H9 (cell line): ENCODE results near the gene PPP3CA. TPM values are rescaled to one million over a fixed set of nuclear protein-coding genes. Genes with fewer than 3 reads are reported as not detected.

Source experiments
- DNase-seq: peaks from one replicate; pipeline ENCODE4 v3.0.0-alpha.2; 2017
- H2AFZ ChIP-seq: one replicate; pipeline ENCODE4 v1.6.1; 2013; ENCODE audit warnings: mild to moderate bottlenecking, low read length, control low read depth, moderate library complexity
- H2AK5ac ChIP-seq: 2 replicates; pipeline ENCODE4 v1.6.1; 2013; ENCODE audit warnings: low read length, control low read depth, mixed read lengths; ENCODE audit not compliant: insufficient read length
- H2BK120ac ChIP-seq: one replicate; pipeline ENCODE4 v1.6.1; 2013; ENCODE audit warnings: low read depth, mild to moderate bottlenecking, low read length, control low read depth, inconsistent platforms; ENCODE audit not compliant: poor library complexity, severe bottlenecking
- H2BK12ac ChIP-seq: 2 replicates; pipeline ENCODE4 v1.6.1; 2013; ENCODE audit warnings: low read length, control low read depth, mixed read lengths, low read depth; ENCODE audit not compliant: insufficient read length
- H2BK15ac ChIP-seq: 2 replicates; pipeline ENCODE4 v1.6.1; 2013; ENCODE audit warnings: low read depth, low read length, control low read depth
- H2BK20ac ChIP-seq: one replicate; pipeline ENCODE4 v1.6.1; 2013; ENCODE audit warnings: low read depth, mild to moderate bottlenecking, low read length, control low read depth, inconsistent platforms; ENCODE audit not compliant: poor library complexity, severe bottlenecking
- H2BK5ac ChIP-seq: 2 replicates; pipeline ENCODE4 v1.6.1; 2013; ENCODE audit warnings: low read length, control low read depth, mixed read lengths; ENCODE audit not compliant: insufficient read length
- H3K14ac ChIP-seq: 2 replicates; pipeline ENCODE4 v1.6.1; 2013; ENCODE audit warnings: low read length, control low read depth; ENCODE audit not compliant: insufficient read depth
- H3K18ac ChIP-seq: 2 replicates; pipeline ENCODE4 v1.6.1; 2013; ENCODE audit warnings: low read depth, mild to moderate bottlenecking, mixed read lengths, low read length, control low read depth; ENCODE audit not compliant: insufficient read length
- H3K23ac ChIP-seq: 2 replicates; pipeline ENCODE4 v1.6.1; 2013; ENCODE audit warnings: low read length, control low read depth, mixed read lengths, low read depth; ENCODE audit not compliant: insufficient read length
- H3K23me2 ChIP-seq: 2 replicates; pipeline ENCODE4 v1.6.1; 2013; ENCODE audit warnings: low read depth, mild to moderate bottlenecking, mixed read lengths, low read length, control low read depth; ENCODE audit not compliant: insufficient read length, poor library complexity, severe bottlenecking
- H3K27ac ChIP-seq: 2 replicates; pipeline ENCODE4 v1.5.1; 2013; ENCODE audit warnings: low read length, control low read depth, mixed read lengths, low read depth; ENCODE audit not compliant: insufficient read length
- H3K27me3 ChIP-seq: 2 replicates; pipeline ENCODE4 v1.6.1; 2013; ENCODE audit warnings: low read length, control low read depth, inconsistent platforms; ENCODE audit not compliant: insufficient read depth
- H3K4ac ChIP-seq: 2 replicates; pipeline ENCODE4 v1.6.1; 2013; ENCODE audit warnings: low read depth, mild to moderate bottlenecking, control low read depth, inconsistent platforms, low read length, moderate library complexity
- H3K4me1 ChIP-seq: 2 replicates; pipeline ENCODE4 v1.6.1; 2013; ENCODE audit warnings: low read length, control low read depth, inconsistent platforms; ENCODE audit not compliant: insufficient read depth
- H3K4me2 ChIP-seq: 2 replicates; pipeline ENCODE4 v1.6.1; 2013; ENCODE audit warnings: low read length, control low read depth, mixed read lengths; ENCODE audit not compliant: insufficient read length, insufficient read depth
- H3K56ac ChIP-seq: 2 replicates; pipeline ENCODE4 v1.6.1; 2013; ENCODE audit warnings: low read depth, mild to moderate bottlenecking, mixed read lengths, low read length, control low read depth; ENCODE audit not compliant: insufficient read length
- H3K79me1 ChIP-seq: 2 replicates; pipeline ENCODE4 v1.6.1; 2013; ENCODE audit warnings: low read depth, mild to moderate bottlenecking, moderate library complexity, low read length, control low read depth, inconsistent platforms; ENCODE audit not compliant: insufficient read depth, poor library complexity, severe bottlenecking
- H3K79me2 ChIP-seq: 2 replicates; pipeline ENCODE4 v1.6.1; 2013; ENCODE audit warnings: low read length, control low read depth, inconsistent platforms; ENCODE audit not compliant: insufficient read depth
- H3K9ac ChIP-seq: 2 replicates; pipeline ENCODE4 v1.6.1; 2013; ENCODE audit warnings: low read length, control low read depth, mixed read lengths; ENCODE audit not compliant: insufficient read length; ENCODE audit errors: extremely low read depth
- H3K9me3 ChIP-seq: one replicate; pipeline ENCODE4 v1.6.1; 2013; ENCODE audit warnings: low read depth, low read length, inconsistent platforms; ENCODE audit not compliant: control insufficient read depth
- H3T11ph ChIP-seq: one replicate; pipeline ENCODE4 v1.6.1; 2013; ENCODE audit warnings: mild to moderate bottlenecking, low read length, control low read depth, inconsistent platforms
- H4K20me1 ChIP-seq: one replicate; pipeline ENCODE4 v1.6.1; 2013; ENCODE audit not compliant: control insufficient read depth, insufficient read length, insufficient read depth
- H4K5ac ChIP-seq: 2 replicates; pipeline ENCODE4 v1.6.1; 2013; ENCODE audit warnings: low read depth, mild to moderate bottlenecking, mixed read lengths, low read length, control low read depth; ENCODE audit not compliant: insufficient read length
- H4K8ac ChIP-seq: replicated peaks from 2 replicates; pipeline ENCODE4 v1.6.1; 2013; ENCODE audit warnings: low read length, control low read depth, mixed read lengths, low read depth; ENCODE audit not compliant: insufficient read length
- H4K91ac ChIP-seq: 2 replicates; pipeline ENCODE4 v1.6.1; 2013; ENCODE audit warnings: low read depth, mild to moderate bottlenecking, moderate library complexity, mixed read lengths, low read length, control low read depth; ENCODE audit not compliant: insufficient read length
- H3K27ac Mint-ChIP-seq, 3 experiments: 2 replicates in 2 of 3; 3 replicates in 1 of 3; pipeline ENCODE4 v1.8.0; 2020 to 2021; ENCODE audit warnings: mixed read lengths in 3 of 3, mild to moderate bottlenecking in 1 of 3, moderate library complexity in 1 of 3
- H3K27me3 Mint-ChIP-seq: 2 replicates; pipeline ENCODE4 v1.8.0; 2021; ENCODE audit warnings: low read depth, mild to moderate bottlenecking, moderate library complexity, mixed read lengths
- H3K36me3 Mint-ChIP-seq, 3 experiments: 2 replicates in 2 of 3; 3 replicates in 1 of 3; pipeline ENCODE4 v1.8.0; 2020 to 2021; ENCODE audit warnings: low read depth in 3 of 3, mixed read lengths in 3 of 3; ENCODE audit not compliant: insufficient read depth in 1 of 3
- H3K4me1 Mint-ChIP-seq, 2 experiments: 2 replicates each; pipeline ENCODE4 v1.8.0; 2020; ENCODE audit warnings: mixed read lengths in 2 of 2
- H3K4me3 Mint-ChIP-seq, 2 experiments: 2 replicates in 1 of 2; 3 replicates in 1 of 2; pipeline ENCODE4 v1.8.0; 2020 to 2021; ENCODE audit warnings: mild to moderate bottlenecking in 2 of 2, mixed read lengths in 2 of 2, moderate library complexity in 1 of 2
- H3K9me3 Mint-ChIP-seq, 2 experiments: 2 replicates in 1 of 2; 3 replicates in 1 of 2; pipeline ENCODE4 v1.8.0; 2020; ENCODE audit warnings: mild to moderate bottlenecking in 2 of 2, mixed read lengths in 2 of 2, moderate library complexity in 1 of 2
- CTCF ChIP-seq: fragments of 200-600 bp; sonication (generic); conservative IDR thresholded peaks from 3 replicates; pipeline ENCODE4 v1.8.0; 2021; ENCODE audit warnings: antibody characterized with exemption, mild to moderate bottlenecking
- total RNA-seq: library from RNA; stranded (reverse); gene quantifications from 2 replicates; pipeline ENCODE4 v1.2.1, GENCODE V29; 2021

Gene PPP3CA
- total RNA-seq, 1 experiment from 2014 or later: 16.8 TPM

- no peak overlapping the region for H3T11ph ChIP-seq
- DNase-seq: no peak
- Mint-ChIP-seq H3K36me3 (peaks cover 0 to 2% (median 0%) of the 10 kb centered on the region in 3 experiments; a peak in 1 of 7 replicates), H3K4me1 (peaks cover 5 to 16% of the 10 kb centered on the region in 2 experiments; a peak in 3 of 4 replicates), H3K27ac (no peak overlapping the region), H3K27me3 (no peaks in the 10 kb centered on the region), H3K9me3 (no peaks in the 10 kb centered on the region), H3K4me3 (no peak overlapping the region)
- no peak overlapping the region for H3K4me2 ChIP-seq
- no peaks in the 10 kb centered on the region for H4K20me1 ChIP-seq
- H2AFZ ChIP-seq: no peak overlapping the region
- peaks cover 4% of the 10 kb centered on the region for H3K79me1 ChIP-seq
- no peak overlapping the region for H3K18ac ChIP-seq
- H2BK20ac ChIP-seq: no peak overlapping the region
- H3K4me1 ChIP-seq: no peaks in the 10 kb centered on the region; the same call in 1 of the 2 replicates
- H2BK5ac ChIP-seq: no peak overlapping the region
- peaks cover 6% of the 10 kb centered on the region; the same call in 1 of the 2 replicates for H3K79me2 ChIP-seq
- H3K27ac ChIP-seq: no peak overlapping the region
- H3K27me3 ChIP-seq: no peaks in the 10 kb centered on the region
- H2BK12ac ChIP-seq: no peak overlapping the region
- H2BK120ac ChIP-seq: no peak overlapping the region
- no peak overlapping the region for H2AK5ac ChIP-seq
- H3K9ac ChIP-seq: no peak overlapping the region
- H3K23me2 ChIP-seq: no peaks in the 10 kb centered on the region
- H3K4ac ChIP-seq: no peak overlapping the region
- H4K5ac ChIP-seq: no peak overlapping the region
- H4K8ac ChIP-seq: no peak overlapping the region
- no peak overlapping the region for H3K14ac ChIP-seq
- H4K91ac ChIP-seq: no peak overlapping the region
- no peaks in the 10 kb centered on the region for H3K9me3 ChIP-seq
- H3K23ac ChIP-seq: no peak overlapping the region
- H2BK15ac ChIP-seq: no peak overlapping the region
- TF ChIP-seq CTCF: no peak
- H3K56ac ChIP-seq: no peak overlapping the region
Observed at GRCh38 chr4:101227715-101228114, 119.6 kb downstream of the PPP3CA start.
